ENCODE data around the gene GNAQ. TPM values are rescaled to one million over a fixed set of nuclear protein-coding genes. Genes with fewer than 3 reads are reported as not detected.

The GNAQ gene
- total and polyA plus RNA-seq, 8 donors, result 13.1 to 75.3 (median 38.5) TPM

GRCh38 chr9:77759391-77759790, 272.2 kb downstream of the GNAQ start:
- Histone ChIP-seq H3K27me3 (no peaks in the 10 kb centered on the region), H3K9me3 (peaks cover 0 to 6% (median 0%) of the 10 kb centered on the region in 4 donors), H3K4me3 (no peak overlapping the region), H3K36me3 (peaks cover 0 to 7% (median 3%) of the 10 kb centered on the region in 4 donors), H3K27ac (no peak overlapping the region), H3K4me1 (no peaks in the 10 kb centered on the region)
- TF ChIP-seq EP300 (IDR thresholded peaks at IDR 0.05) (no peak), POLR2A (IDR thresholded peaks at IDR 0.05) (no peak)
- DNase-seq, result no peak
- 71 to 80% (median 75%) methylated on average over 3 of the region's 3 CpGs for WGBS, 5 donors
- intact Hi-C loops (cut with DNase I; ENCODE audit: low total_unique reads), result loop anchor here (10.0 kb wide), 1 partner anchor 325 kb away; no protein-coding TSS in a partner anchor

GRCh38 chr9:77756449-77756848, 275.2 kb downstream of the GNAQ start:
- Histone ChIP-seq H3K4me3 (no peak overlapping the region), H3K4me1 (peaks cover 0 to 14% (median 11%) of the 10 kb centered on the region in 4 donors), H3K9me3 (peaks cover 0 to 6% (median 0%) of the 10 kb centered on the region in 4 donors), H3K27me3 (no peaks in the 10 kb centered on the region), H3K27ac (no peak overlapping the region), H3K36me3 (peaks cover 0 to 7% (median 3%) of the 10 kb centered on the region in 4 donors)
- TF ChIP-seq POLR2A (IDR thresholded peaks at IDR 0.05), result no peak
- TF ChIP-seq, protein P1, sequence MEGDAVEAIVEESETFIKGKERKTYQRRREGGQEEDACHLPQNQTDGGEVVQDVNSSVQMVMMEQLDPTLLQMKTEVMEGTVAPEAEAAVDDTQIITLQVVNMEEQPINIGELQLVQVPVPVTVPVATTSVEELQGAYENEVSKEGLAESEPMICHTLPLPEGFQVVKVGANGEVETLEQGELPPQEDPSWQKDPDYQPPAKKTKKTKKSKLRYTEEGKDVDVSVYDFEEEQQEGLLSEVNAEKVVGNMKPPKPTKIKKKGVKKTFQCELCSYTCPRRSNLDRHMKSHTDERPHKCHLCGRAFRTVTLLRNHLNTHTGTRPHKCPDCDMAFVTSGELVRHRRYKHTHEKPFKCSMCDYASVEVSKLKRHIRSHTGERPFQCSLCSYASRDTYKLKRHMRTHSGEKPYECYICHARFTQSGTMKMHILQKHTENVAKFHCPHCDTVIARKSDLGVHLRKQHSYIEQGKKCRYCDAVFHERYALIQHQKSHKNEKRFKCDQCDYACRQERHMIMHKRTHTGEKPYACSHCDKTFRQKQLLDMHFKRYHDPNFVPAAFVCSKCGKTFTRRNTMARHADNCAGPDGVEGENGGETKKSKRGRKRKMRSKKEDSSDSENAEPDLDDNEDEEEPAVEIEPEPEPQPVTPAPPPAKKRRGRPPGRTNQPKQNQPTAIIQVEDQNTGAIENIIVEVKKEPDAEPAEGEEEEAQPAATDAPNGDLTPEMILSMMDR (IDR thresholded peaks at IDR 0.05), result no peak
- TF ChIP-seq EP300 (IDR thresholded peaks at IDR 0.05), result no peak
- no peak for TF ChIP-seq POLR2AphosphoS5 (IDR thresholded peaks at IDR 0.05)
- intact Hi-C loops (cut with DNase I; ENCODE audit: low total_unique reads), result loop anchor here (10.0 kb wide), 1 partner anchor 322 kb away; no protein-coding TSS in a partner anchor
- 0 to 100% (median 88%) methylated on average over 1 of the region's 1 CpG for WGBS, 5 donors
- DNase-seq, result no peak

GRCh38 chr9:77753180-77753579, 278.4 kb downstream of the GNAQ start:
- Histone ChIP-seq H3K4me3 (no peak overlapping the region), H3K4me1 (peaks cover 0 to 43% (median 29%) of the 10 kb centered on the region in 4 donors), H3K27ac (no peak overlapping the region), H3K36me3 (peaks cover 0 to 7% (median 3%) of the 10 kb centered on the region in 4 donors), H3K27me3 (no peaks in the 10 kb centered on the region), H3K9me3 (peaks cover 0 to 6% (median 0%) of the 10 kb centered on the region in 4 donors)
- intact Hi-C loops (cut with DNase I; ENCODE audit: low total_unique reads), result loop anchor here (10.0 kb wide), 1 partner anchor 318 kb away; no protein-coding TSS in a partner anchor
- WGBS, 5 donors, result 85 to 98% (median 91%) methylated on average over 9 of the region's 9 CpGs
- DNase-seq, result no peak
- TF ChIP-seq POLR2AphosphoS5 (IDR thresholded peaks at IDR 0.05), result no peak
- TF ChIP-seq EP300 (IDR thresholded peaks at IDR 0.05), result no peak
- TF ChIP-seq, protein P1 (IDR thresholded peaks at IDR 0.05), result no peak
- TF ChIP-seq POLR2A (IDR thresholded peaks at IDR 0.05), result no peak

DNA sequence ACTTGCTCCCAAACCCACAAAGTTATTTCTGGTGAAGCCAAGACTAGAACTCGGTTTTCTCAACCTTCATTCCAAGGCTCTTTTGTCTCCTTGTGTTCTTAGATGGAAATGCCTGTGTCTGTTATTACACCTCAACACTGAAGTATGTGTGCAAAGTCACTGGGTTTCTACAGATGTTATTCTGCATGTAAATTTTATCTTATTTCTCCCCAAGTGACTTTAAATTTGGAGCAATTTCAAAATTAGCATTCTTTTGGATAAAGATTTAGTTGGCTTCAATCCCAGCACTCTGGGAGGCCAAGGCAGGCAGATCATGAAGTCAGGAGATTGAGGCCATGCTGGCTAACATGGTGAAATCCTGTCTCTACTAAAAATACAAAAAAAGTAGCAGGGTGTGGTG, 279.1 kb downstream of the GNAQ start:
- Histone ChIP-seq H3K4me3 (no peak overlapping the region), H3K27ac (peak overlapping the region in 4 of 5 donors; percentile 30 to 47 (median 36)), H3K27me3 (no peaks in the 10 kb centered on the region), H3K4me1 (peaks cover 0 to 44% (median 29%) of the 10 kb centered on the region in 4 donors), H3K9me3 (peaks cover 0 to 6% (median 0%) of the 10 kb centered on the region in 4 donors), H3K36me3 (peaks cover 0 to 7% (median 3%) of the 10 kb centered on the region in 4 donors)
- 10 to 46% (median 29%) methylated on average over 1 of the region's 1 CpG for WGBS, 5 donors
- intact Hi-C loops (cut with DNase I; ENCODE audit: low total_unique reads), result loop anchor here (10.0 kb wide), 1 partner anchor 318 kb away; no protein-coding TSS in a partner anchor
- DNase-seq, result no peak
- TF ChIP-seq POLR2AphosphoS5 (IDR thresholded peaks at IDR 0.05), result no peak
- no peak for TF ChIP-seq EP300 (IDR thresholded peaks at IDR 0.05)
- no peak for TF ChIP-seq POLR2A (IDR thresholded peaks at IDR 0.05)
- TF ChIP-seq, protein P1 (IDR thresholded peaks at IDR 0.05), result no peak
